PC-3 (cell line): ENCODE measurements around the gene UBAC2. TPM values are rescaled to one million over a fixed set of nuclear protein-coding genes. Genes with fewer than 3 reads are reported as not detected.

ENCODE experiments used
- ATAC-seq: fragments of 200-7000 bp; cut with Tn5 transposase; 2 replicates; pipeline ENCODE4 v1.9.1; 2020; ENCODE audit warnings: mild to moderate bottlenecking, moderate library complexity
- BruUV-seq: library from RNA; stranded (reverse); fragments of 400-500 nt; replicated peaks from 2 replicates; lab custom pipeline; 2021; lab: Mats Ljungman, UMichigan
- CTCF ChIA-PET: fragments of 300-600 bp; sonication (Branson Sonifier 250); formaldehyde crosslinking; loops from one replicate; lab custom pipeline; 2022; ENCODE audit warnings: antibody characterized with exemption; lab: Charles Lee
- POLR2A ChIA-PET: fragments of 300-600 bp; sonication (Branson Sonifier 250); formaldehyde crosslinking; loops from one replicate; lab custom pipeline; 2022; ENCODE audit warnings: antibody characterized with exemption; ENCODE audit not compliant: unreplicated experiment; lab: Charles Lee
- DNase-seq: peaks from one replicate; pipeline ENCODE4 v3.0.0-alpha.2; 2015
- H2AFZ ChIP-seq: fragments of 300-600 bp; sonication (generic); 2 replicates; pipeline ENCODE4 v1.6.0; 2016; ENCODE audit warnings: antibody characterized with exemption, low read length
- H3F3A ChIP-seq: fragments of 300-600 bp; sonication (generic); one replicate; pipeline ENCODE4 v1.6.0; 2017; ENCODE audit warnings: antibody characterized with exemption, low read length, control low read depth, mild to moderate bottlenecking; ENCODE audit not compliant: unreplicated experiment
- H3K27ac ChIP-seq: fragments of 300-600 bp; sonication (generic); 2 replicates; pipeline ENCODE4 v1.5.1; 2016; ENCODE audit warnings: mild to moderate bottlenecking, low read length
- H3K27me3 ChIP-seq: fragments of 300-600 bp; sonication (generic); 2 replicates; pipeline ENCODE4 v1.6.1; 2016; ENCODE audit warnings: low read length, mixed read lengths
- H3K36me3 ChIP-seq: fragments of 300-600 bp; sonication (generic); 2 replicates; pipeline ENCODE4 v1.6.1; 2016; ENCODE audit warnings: low read depth, mixed run types, low read length, mixed read lengths
- H3K4me1 ChIP-seq: fragments of 300-600 bp; sonication (generic); 2 replicates; pipeline ENCODE4 v1.5.1; 2016; ENCODE audit warnings: low read length; ENCODE audit not compliant: insufficient read depth
- H3K4me2 ChIP-seq: fragments of 300-600 bp; sonication (generic); 2 replicates; pipeline ENCODE4 v1.6.0; 2016; ENCODE audit warnings: low read length
- H3K4me3 ChIP-seq: fragments of 300-600 bp; sonication (generic); 2 replicates; pipeline ENCODE4 v1.5.1; 2016; ENCODE audit warnings: mild to moderate bottlenecking, low read length, mixed read lengths
- H3K79me2 ChIP-seq: fragments of 300-600 bp; sonication (generic); 2 replicates; pipeline ENCODE4 v1.6.1; 2017; ENCODE audit warnings: low read length, mixed read lengths
- H3K9ac ChIP-seq: fragments of 300-600 bp; sonication (generic); 2 replicates; pipeline ENCODE4 v1.6.0; 2016; ENCODE audit warnings: mild to moderate bottlenecking, low read length
- H3K9me2 ChIP-seq: fragments of 300-600 bp; sonication (generic); replicated peaks from 2 replicates; pipeline ENCODE4 v1.6.1; 2016; ENCODE audit warnings: mixed run types, low read length, mixed read lengths
- H3K9me3 ChIP-seq: fragments of 300-600 bp; sonication (generic); 2 replicates; pipeline ENCODE4 v1.6.1; 2016; ENCODE audit warnings: low read length, mixed read lengths
- H4K20me1 ChIP-seq: fragments of 300-600 bp; sonication (generic); 2 replicates; pipeline ENCODE4 v1.6.1; 2016; ENCODE audit warnings: low read length, mixed read lengths
- CTCF ChIP-seq: fragments of 300-600 bp; sonication (generic); conservative IDR thresholded peaks from 2 replicates; pipeline ENCODE4 v1.5.1; 2017; ENCODE audit warnings: antibody characterized with exemption, low read depth, mild to moderate bottlenecking, low read length
- EZH2 ChIP-seq: fragments of 300-600 bp; sonication (generic); IDR thresholded peaks from one replicate; pipeline ENCODE4 v1.6.1; 2017; ENCODE audit warnings: antibody characterized with exemption, mild to moderate bottlenecking, low read length; ENCODE audit not compliant: unreplicated experiment
- EZH2phosphoT487 ChIP-seq: fragments of 300-600 bp; sonication (generic); IDR thresholded peaks from 2 replicates; pipeline ENCODE4 v1.6.1; 2018; ENCODE audit warnings: mild to moderate bottlenecking, antibody characterized with exemption, low read length, borderline replicate concordance
- intact Hi-C: fragments of 100-400 bp; cut with micrococcal nuclease; formaldehyde crosslinking; loops from 2 replicates; pipeline ENCODE4 v1.9.0; 2023
- total RNA-seq: library from RNA; depleted of rRNA; stranded (reverse); fragments of >200 nt; gene quantifications from 2 replicates; pipeline ENCODE4 v1.2.3, GENCODE V29; 2014

Gene UBAC2
- total RNA-seq, 1 experiment from 2014 or later = 34.5 TPM

DNA sequence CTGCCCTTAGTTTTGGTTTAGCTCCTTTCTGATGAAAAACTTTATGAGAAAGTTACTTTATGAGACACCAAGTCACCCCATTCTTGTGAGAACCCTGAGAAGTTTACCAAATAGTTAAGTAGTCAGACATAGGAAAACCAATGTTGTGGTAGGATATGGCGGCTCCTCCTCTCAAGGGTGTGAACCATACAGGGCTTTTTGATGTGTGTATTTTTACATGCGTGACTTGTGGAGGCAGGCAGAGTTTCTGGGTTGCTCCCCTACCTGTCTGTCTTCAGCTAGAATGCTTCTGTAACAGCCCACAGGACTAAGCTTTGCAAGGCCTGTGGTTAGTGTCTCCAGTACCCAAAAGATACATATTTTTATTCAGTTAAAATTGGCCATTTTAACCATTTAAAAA, 18.3 kb downstream of the UBAC2 start:
- no peak for TF ChIP-seq EZH2phosphoT487
- no peak for TF ChIP-seq EZH2
- no peak for TF ChIP-seq CTCF
- no peak for ATAC-seq
- H3K4me2 ChIP-seq = no peak overlapping the region
- no peaks in the 10 kb centered on the region for H3K9me3 ChIP-seq
- no peak overlapping the region for H3K9ac ChIP-seq
- POLR2A ChIA-PET = no interaction called here
- H3K4me1 ChIP-seq = no peaks in the 10 kb centered on the region
- no peaks in the 10 kb centered on the region for H3K36me3 ChIP-seq
- peaks cover 96% of the 10 kb centered on the region for H3K79me2 ChIP-seq
- H3F3A ChIP-seq = no peaks in the 10 kb centered on the region
- no peak overlapping the region for H3K27ac ChIP-seq
- H4K20me1 ChIP-seq = peaks cover 5% of the 10 kb centered on the region; the same call in 1 of the 2 replicates
- DNase-seq = no peak
- H3K4me3 ChIP-seq = no peak overlapping the region
- no peaks in the 10 kb centered on the region for H3K27me3 ChIP-seq
- no peaks in the 10 kb centered on the region for H3K9me2 ChIP-seq
- H2AFZ ChIP-seq = no peak overlapping the region
- intact Hi-C loops = no loop called here
- BruUV-seq = no TSS peak
- CTCF ChIA-PET = no interaction called here

DNA sequence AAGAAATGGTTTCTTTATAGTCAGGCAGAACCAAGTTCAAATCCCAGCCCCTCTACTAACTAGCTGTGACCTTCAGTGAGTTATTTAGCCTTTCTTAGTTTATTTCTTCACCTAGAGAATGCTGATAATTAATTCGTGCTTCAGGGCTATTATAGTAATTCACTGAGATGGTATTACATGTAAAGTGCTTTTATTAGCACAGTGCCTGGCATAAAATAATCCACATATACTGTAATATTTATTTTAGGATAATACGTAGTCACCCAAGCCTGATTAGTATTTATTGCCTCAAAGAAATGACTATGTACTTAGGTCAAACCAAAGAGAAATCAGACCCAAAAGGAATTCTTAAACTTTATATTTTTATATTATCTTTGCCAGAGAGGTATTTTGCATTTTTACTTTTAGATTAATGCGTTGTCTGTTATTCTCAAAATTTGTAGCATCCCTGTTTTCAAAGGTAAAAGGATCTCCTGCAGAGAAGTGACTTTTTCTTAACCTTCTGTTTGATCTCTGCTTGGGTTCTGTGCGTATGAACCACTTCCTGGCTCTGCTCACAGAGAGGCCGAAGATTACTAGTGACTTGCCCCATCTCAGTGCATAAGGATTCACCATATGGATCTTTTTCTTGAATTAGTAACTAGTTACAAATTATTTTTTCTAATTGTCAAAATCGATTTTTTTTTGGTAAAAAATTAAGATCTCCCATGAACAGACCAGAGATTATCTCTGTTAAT, 19.7 kb downstream of the UBAC2 start:
- no peak overlapping the region for H3K27ac ChIP-seq
- no peaks in the 10 kb centered on the region for H3K36me3 ChIP-seq
- H3K4me3 ChIP-seq = no peak overlapping the region
- DNase-seq (no peak), ATAC-seq (no peak)
- no peak overlapping the region for H2AFZ ChIP-seq
- no peak overlapping the region for H3K4me2 ChIP-seq
- no peaks in the 10 kb centered on the region for H3K27me3 ChIP-seq
- H3F3A ChIP-seq = no peaks in the 10 kb centered on the region
- no TSS peak for BruUV-seq
- H4K20me1 ChIP-seq = peaks cover 5% of the 10 kb centered on the region; the same call in 1 of the 2 replicates
- intact Hi-C loops = no loop called here
- CTCF ChIA-PET = no interaction called here
- peaks cover 96% of the 10 kb centered on the region for H3K79me2 ChIP-seq
- no peaks in the 10 kb centered on the region for H3K9me2 ChIP-seq
- H3K9me3 ChIP-seq = no peaks in the 10 kb centered on the region
- H3K9ac ChIP-seq = no peak overlapping the region
- TF ChIP-seq EZH2phosphoT487 (no peak), EZH2 (no peak), CTCF (no peak)
- POLR2A ChIA-PET = no interaction called here
- no peaks in the 10 kb centered on the region for H3K4me1 ChIP-seq

DNA sequence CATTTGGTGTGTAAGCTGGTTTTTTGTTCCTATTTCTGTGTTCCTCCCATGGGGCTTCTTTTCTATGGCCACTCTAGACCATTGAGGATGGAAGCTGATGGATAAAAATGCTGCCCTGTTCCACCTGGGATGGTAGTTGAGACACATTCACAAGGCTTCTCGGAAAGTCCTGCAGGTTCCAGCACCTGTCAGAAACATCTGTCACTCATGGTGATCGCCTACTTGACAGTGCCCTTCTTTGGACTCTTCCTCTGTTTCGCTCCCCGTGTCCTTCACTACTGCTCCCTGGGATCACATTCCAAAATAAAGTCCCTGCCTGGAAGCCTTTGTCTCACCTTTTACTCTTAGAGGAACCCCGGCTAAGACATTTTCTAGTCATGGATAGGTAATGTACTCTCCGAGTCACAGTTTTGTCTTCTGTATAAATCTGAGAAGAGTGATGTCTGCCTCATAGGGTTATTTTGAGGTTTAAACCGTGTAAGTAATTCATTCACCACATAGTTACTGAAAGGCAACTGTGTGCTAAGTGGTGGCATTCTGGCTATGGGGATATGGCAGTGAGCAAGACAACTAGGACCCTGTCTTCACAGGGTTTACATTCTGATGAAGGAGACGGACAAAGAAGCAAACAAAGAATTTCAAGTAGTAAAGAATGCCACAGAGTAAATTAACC, 21.0 kb downstream of the UBAC2 start:
- H4K20me1 ChIP-seq = peaks cover 5% of the 10 kb centered on the region; the same call in 1 of the 2 replicates
- CTCF ChIA-PET = no interaction called here
- intact Hi-C loops = no loop called here

More for the DNA sequence above, 21.0 kb downstream of the UBAC2 start:
- Histone ChIP-seq H3F3A (no peaks in the 10 kb centered on the region), H2AFZ (no peak overlapping the region), H3K4me3 (no peak overlapping the region), H3K9me3 (no peaks in the 10 kb centered on the region), H3K9ac (no peak overlapping the region), H3K27ac (no peak overlapping the region), H3K9me2 (no peaks in the 10 kb centered on the region), H3K27me3 (no peaks in the 10 kb centered on the region), H3K4me2 (no peak overlapping the region), H3K79me2 (peaks cover 97% of the 10 kb centered on the region), H3K36me3 (peaks cover 4% of the 10 kb centered on the region; the same call in 1 of the 2 replicates), H3K4me1 (no peaks in the 10 kb centered on the region)
- ATAC-seq (no peak), DNase-seq (no peak)
- POLR2A ChIA-PET = no interaction called here
- no peak for TF ChIP-seq CTCF
- no peak for TF ChIP-seq EZH2phosphoT487
- no peak for TF ChIP-seq EZH2
- no TSS peak for BruUV-seq
